GM12878 (cell line): Measurements from ENCODE around the gene DNAJC9. TPM values are rescaled to one million over a fixed set of nuclear protein-coding genes. Genes with fewer than 3 reads are reported as not detected.

Experiments used
- KAT2A ChIP-seq: conservative IDR thresholded peaks from 2 replicates; pipeline ENCODE4 v1.6.1; 2011; ENCODE audit warnings: low read depth, low read length; ENCODE audit not compliant: control insufficient read depth
- MLLT1 ChIP-seq: fragments of 450-650 bp; IDR thresholded peaks from 2 replicates; pipeline ENCODE4 v1.6.1; 2016; ENCODE audit warnings: mild to moderate bottlenecking
- REST ChIP-seq: IDR thresholded peaks from 2 replicates; pipeline ENCODE4 v1.6.1; 2012; ENCODE audit warnings: mild to moderate bottlenecking, low read depth, low read length
- SPI1 ChIP-seq: IDR thresholded peaks from 2 replicates; pipeline ENCODE4 v1.6.1; 2011; ENCODE audit warnings: low read depth, mild to moderate bottlenecking, low read length, moderate library complexity, borderline replicate concordance; ENCODE audit not compliant: insufficient read depth
- SUZ12 ChIP-seq: fragments of 200-600 bp; sonication (generic); IDR thresholded peaks from one replicate; pipeline ENCODE4 v1.6.1; 2018; ENCODE audit warnings: antibody characterized with exemption, mild to moderate bottlenecking; ENCODE audit not compliant: unreplicated experiment
- USF2 ChIP-seq: IDR thresholded peaks from 2 replicates; pipeline ENCODE4 v1.6.1; 2011; ENCODE audit warnings: low read depth, low read length, improper control_type of control experiment, borderline replicate concordance
- ZBTB40 ChIP-seq: fragments of 450-650 bp; IDR thresholded peaks from 2 replicates; pipeline ENCODE4 v1.6.1; 2016; ENCODE audit warnings: mild to moderate bottlenecking, moderate library complexity, borderline replicate concordance
- polyA plus RNA-seq, 11 experiments: library from polyadenylated mRNA; depleted of rRNA in 4 of 11; unstranded in 6 of 11; stranded (reverse) in 5 of 11; fragments of >200 nt; fragmentation: Nextera tagmentation in 4 of 11; fragmentation: Illumina TruSeq in 1 of 11; extraction: Ambion mirVana in 4 of 11; extraction: Trizol in 1 of 11; gene quantifications; 1 replicate in 1 of 11; 2 replicates in 10 of 11; pipeline versions ENCODE4 v1.2.1 to v1.2.3, GENCODE V29; 2011 to 2016; ENCODE audit warnings: inconsistent platforms in 2 of 11, missing spikeins in 2 of 11, low read depth in 1 of 11
- total RNA-seq, 4 experiments: library from RNA; depleted of rRNA in 3 of 4; stranded (reverse); fragments of >200 nt in 3 of 4; fragmentation: Illumina TruSeq in 1 of 4; extraction: Trizol in 1 of 4; gene quantifications; 2 replicates each; pipeline versions ENCODE4 v1.2.1 to v1.2.3, GENCODE V29; 2013 to 2021

Gene DNAJC9
- total and polyA plus RNA-seq, 10 of the 15 experiments (the other 5 are each of a cell fraction or from before 2014, with no cell fraction given), result 15.0 to 72.9 (median 41.8) TPM

GRCh38 chr10:73206385-73206784 lies 40.7 kb downstream of the DNAJC9 start (continued):
- no peak for TF ChIP-seq ZBTB40
- TF ChIP-seq USF2, result no peak
- TF ChIP-seq MLLT1, result no peak
- TF ChIP-seq SUZ12, result no peak
- TF ChIP-seq SPI1, result no peak
- no peak for TF ChIP-seq KAT2A
- TF ChIP-seq REST, result no peak
